K562 (cell line): ENCODE data around the gene NXPH4. TPM values are rescaled to one million over a fixed set of nuclear protein-coding genes. Genes with fewer than 3 reads are reported as not detected.

Experiments used
- C11orf30 ChIP-seq: fragments of 450-650 bp; IDR thresholded peaks from 2 replicates; pipeline ENCODE4 v1.6.1; 2016; ENCODE audit warnings: low read depth, mild to moderate bottlenecking
- CEBPZ ChIP-seq: fragments of 150-350 bp; IDR thresholded peaks from 2 replicates; pipeline ENCODE4 v1.6.1; 2014; ENCODE audit warnings: low read depth, mild to moderate bottlenecking, low read length, borderline replicate concordance
- HMG20A ChIP-seq: fragments of 450-650 bp; formaldehyde crosslinking; conservative IDR thresholded peaks from 2 replicates; pipeline ENCODE4 v1.4.0; 2020; ENCODE audit warnings: mild to moderate bottlenecking, mixed read lengths
- MAZ ChIP-seq, 2 experiments: fragments of 450-650 bp in 1 of 2; sonication (generic) in 1 of 2; formaldehyde crosslinking; IDR thresholded peaks in 1 of 2; conservative IDR thresholded peaks in 1 of 2; 2 replicates each; pipeline versions ENCODE4 v1.4.0 to v1.5.0; 2020; ENCODE audit warnings: mild to moderate bottlenecking in 1 of 2, missing genetic modification reagents in 1 of 2
- MIER1 ChIP-seq: fragments of 450-650 bp; IDR thresholded peaks from 2 replicates; pipeline ENCODE4 v1.6.1; 2016; ENCODE audit warnings: antibody characterized with exemption, mild to moderate bottlenecking, low read depth
- NR3C1 ChIP-seq: sonication (generic); formaldehyde crosslinking; IDR thresholded peaks from 2 replicates; pipeline ENCODE4 v1.8.1; 2022; ENCODE audit warnings: missing genetic modification reagents
- POLR3A ChIP-seq: IDR thresholded peaks from 2 replicates; pipeline ENCODE4 v1.6.1; 2011; ENCODE audit warnings: borderline replicate concordance, mild to moderate bottlenecking, moderate library complexity; ENCODE audit not compliant: insufficient read length, insufficient read depth; ENCODE audit errors: extremely low read depth
- RFX7 ChIP-seq: fragments of 250-450 bp; sonication (Bioruptor Pico); IDR thresholded peaks from 2 replicates; pipeline ENCODE4 v1.5.1; 2021; ENCODE audit warnings: mild to moderate bottlenecking
- SMARCA4 ChIP-seq: fragments of 450-650 bp; IDR thresholded peaks from 2 replicates; pipeline ENCODE4 v1.6.1; 2016
- SP1 ChIP-seq: sonication (generic); formaldehyde crosslinking; IDR thresholded peaks from 2 replicates; pipeline ENCODE4 v1.8.1; 2022; ENCODE audit warnings: mild to moderate bottlenecking, missing genetic modification reagents
- SRF ChIP-seq, 2 experiments: fragments of 250-450, 450-650 bp in 1 of 2; sonication (Bioruptor Pico) in 1 of 2; sonication (generic) in 1 of 2; formaldehyde crosslinking; IDR thresholded peaks; 2 replicates each; pipeline versions ENCODE4 v1.5.0 to v1.5.1; 2020 to 2022; ENCODE audit warnings: mild to moderate bottlenecking in 1 of 2, missing genetic modification reagents in 1 of 2
- STAT6 ChIP-seq: sonication (generic); formaldehyde crosslinking; IDR thresholded peaks from 2 replicates; pipeline ENCODE4 v1.8.1; 2023; ENCODE audit warnings: mild to moderate bottlenecking, missing genetic modification reagents
- U2AF1 ChIP-seq: fragments of 200-400 bp; formaldehyde crosslinking; optimal IDR thresholded peaks from 2 replicates; pipeline ENCODE3; 2017; ENCODE audit warnings: mild to moderate bottlenecking, low read depth, low read length, moderate library complexity
- ZBTB11 ChIP-seq, 3 experiments: fragments of 200-800 bp in 1 of 3; fragments of 250-450 bp in 1 of 3; fragments of 450-650 bp in 1 of 3; sonication (Bioruptor Pico) in 1 of 3; sonication (Bioruptor generic) in 1 of 3; formaldehyde crosslinking in 1 of 3; IDR thresholded peaks; 2 replicates each; pipeline versions ENCODE4 v1.6.1 to v1.8.0; 2016 to 2022; ENCODE audit warnings: mild to moderate bottlenecking in 2 of 3, missing genetic modification characterization in 2 of 3, missing compliant biosample characterization in 1 of 3, moderate library complexity in 1 of 3
- ZKSCAN1 ChIP-seq: fragments of 150-350 bp; IDR thresholded peaks from 2 replicates; pipeline ENCODE4 v1.6.1; 2016; ENCODE audit warnings: low read depth, low read length
- polyA plus RNA-seq, 8 experiments: library from polyadenylated mRNA; depleted of rRNA in 4 of 8; stranded (reverse) in 5 of 8; unstranded in 3 of 8; fragments of >200 nt; fragmentation: Nextera tagmentation in 2 of 8; fragmentation: Illumina TruSeq in 1 of 8; extraction: Ambion mirVana in 2 of 8; extraction: Trizol in 1 of 8; gene quantifications; 2 replicates each; pipeline versions ENCODE4 v1.2.1 to v1.2.3, GENCODE V29; 2011 to 2014; ENCODE audit warnings: inconsistent platforms in 1 of 8, missing spikeins in 1 of 8
- total RNA-seq, 7 experiments: library from RNA; depleted of rRNA in 6 of 7; stranded (reverse); fragments of >200 nt in 6 of 7; fragmentation: Illumina TruSeq in 2 of 7; extraction: Trizol in 2 of 7; gene quantifications; 2 replicates each; pipeline versions ENCODE4 v1.2.1 to v1.2.3, GENCODE V29; 2011 to 2021; ENCODE audit warnings: low replicate concordance in 1 of 7

Gene NXPH4
- total and polyA plus RNA-seq, 9 of the 15 experiments (the other 6 are each of a cell fraction or from before 2014, with no cell fraction given): 0.49 to 2.7 (median 1.1) TPM; not detected in 4

GRCh38 chr12:57243521-57244311 is 27.1 kb downstream of the NXPH4 start (continued):
- 0 out of 6 replicates have a peak, but pooled peaks of 1 of the 3 experiments have one; percentile 4 for TF ChIP-seq ZBTB11 (CRISPR knock-in tag; IDR thresholded peaks at IDR 0.05)
- no peak for TF ChIP-seq ZKSCAN1
- no peak for TF ChIP-seq MIER1
- no peak for TF ChIP-seq SP1 (CRISPR knock-in tag)
- no peak for TF ChIP-seq POLR3A
- TF ChIP-seq RFX7 (CRISPR knock-in tag): no peak
- TF ChIP-seq HMG20A (CRISPR knock-in tag): no peak
- TF ChIP-seq C11orf30: no peak
- no peak for TF ChIP-seq U2AF1
- TF ChIP-seq SMARCA4: peak; percentile 33; the same call in 1 of the 2 replicates
- TF ChIP-seq SRF (CRISPR knock-in tag; IDR thresholded peaks at IDR 0.05): 0 out of 4 replicates have a peak, but pooled peaks of 1 of the 2 experiments have one; percentile 18
- no peak for TF ChIP-seq CEBPZ
- peak in 1 of 2 experiments; percentile 54; a peak in 3 of 4 replicates for TF ChIP-seq MAZ (CRISPR knock-in tag; conservative IDR thresholded peaks at IDR 0.05 in 1 of 2, IDR thresholded peaks at IDR 0.05 in 1 of 2)
- no peak for TF ChIP-seq NR3C1 (CRISPR knock-in tag)
- TF ChIP-seq STAT6: no peak
